ENCODE results near the gene REPS1.
"Not testable (repeated sequence)": the region's sequence is repeated elsewhere in the genome, so short reads cannot be mapped to it uniquely, and the experiment has no call there.

The REPS1 gene

GRCh38 chr6:138999949-139000725 lies 12.1 kb upstream of the REPS1 start:
- no peak for DNase-seq (ENCODE audit: low read depth)

GRCh38 chr6:138997136-138997535 lies 9.1 kb upstream of the REPS1 start:
- H3K4me3 ChIP-seq (ENCODE audit: low read depth, low read length): no peak overlapping the region
- TF ChIP-seq CTCF (IDR thresholded peaks at IDR 0.05; ENCODE audit: low read depth, low read length, missing control alignments): no peak
- no peak for DNase-seq (ENCODE audit: low read depth)

More at GRCh38 chr6:138999949-139000725, 12.1 kb upstream of the REPS1 start:
- no peak overlapping the region for H3K4me3 ChIP-seq (ENCODE audit: low read depth, low read length)
- no peak for TF ChIP-seq CTCF (IDR thresholded peaks at IDR 0.05; ENCODE audit: low read depth, low read length, missing control alignments)

GRCh38 chr6:138996524-138996923 lies 8.5 kb upstream of the REPS1 start:
- TF ChIP-seq CTCF (IDR thresholded peaks at IDR 0.05; ENCODE audit: low read depth, low read length, missing control alignments): no peak
- H3K4me3 ChIP-seq (ENCODE audit: low read depth, low read length): no peak overlapping the region
- no peak for DNase-seq (ENCODE audit: low read depth)

- DNase-seq (ENCODE audit: low read depth); H3K4me3 ChIP-seq (ENCODE audit: low read depth, low read length): not testable (repeated sequence)
Observed at GRCh38 chr6:138993410-138993809, 5.4 kb upstream of the REPS1 start.

GRCh38 chr6:138992965-138993364 lies 4.9 kb upstream of the REPS1 start:
- not testable (repeated sequence) for H3K4me3 ChIP-seq (ENCODE audit: low read depth, low read length); DNase-seq (ENCODE audit: low read depth)

- TF ChIP-seq CTCF (IDR thresholded peaks at IDR 0.05; ENCODE audit: low read depth, low read length, missing control alignments): no peak
- no peak for DNase-seq (ENCODE audit: low read depth)
- H3K4me3 ChIP-seq (ENCODE audit: low read depth, low read length): no peak overlapping the region
Observed at GRCh38 chr6:138991206-138991605, 3.2 kb upstream of the REPS1 start.

GRCh38 chr6:138989098-138989983 lies 1.3 kb upstream of the REPS1 start:
- no peak for TF ChIP-seq CTCF (IDR thresholded peaks at IDR 0.05; ENCODE audit: low read depth, low read length, missing control alignments)
- DNase-seq (ENCODE audit: low read depth): no peak
- H3K4me3 ChIP-seq (ENCODE audit: low read depth, low read length): no peak overlapping the region

Data from GM12864 (cell line).